GM12892 (cell line): ENCODE results near the gene RASGEF1C.

Source experiments
- POLR2A ChIP-seq: IDR thresholded peaks from 2 replicates; pipeline ENCODE4 v1.6.1; 2011; ENCODE audit warnings: low read depth, low read length, control low read depth
- POLR2AphosphoS5 ChIP-seq: IDR thresholded peaks from 2 replicates; pipeline ENCODE4 v1.6.1; 2011; ENCODE audit warnings: low read depth, low read length, control low read depth

DNA sequence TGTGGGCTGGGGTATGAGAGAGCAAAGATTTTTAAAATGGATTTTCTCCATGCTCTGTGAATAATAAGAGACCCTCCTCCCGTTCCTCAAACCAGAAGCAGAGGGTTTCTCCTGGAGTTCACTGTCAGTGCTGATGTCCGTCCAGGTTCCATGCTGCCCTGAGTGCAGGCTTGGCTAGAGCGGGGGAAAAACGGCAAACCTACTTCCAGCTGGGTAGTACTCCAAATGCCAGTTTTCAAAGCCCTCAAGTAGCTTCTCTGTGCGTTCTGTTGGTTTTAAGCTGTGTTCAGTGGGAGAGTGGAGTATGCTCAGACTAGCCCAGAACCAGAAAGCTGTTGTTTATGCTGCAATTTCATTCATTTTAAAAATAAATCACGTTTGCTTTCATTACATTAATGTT is 40.3 kb downstream of the RASGEF1C start:
- TF ChIP-seq POLR2A (no peak), POLR2AphosphoS5 (no peak)
